Skeletal muscle cell (primary cell): Measurements from ENCODE around the gene ADAMTS12.
"Not testable (repeated sequence)": the region's sequence is repeated elsewhere in the genome, so short reads cannot be mapped to it uniquely, and the experiment has no call there.

Experiments
- DNase-seq: peaks from one replicate; pipeline ENCODE4 v3.0.0-alpha.2; 2010; ENCODE audit warnings: low read depth
- H3K4me3 ChIP-seq: 2 replicates; pipeline ENCODE4 v1.5.1; 2011; ENCODE audit warnings: low read depth, mild to moderate bottlenecking, control low read depth, low read length, moderate library complexity

Gene ADAMTS12

GRCh38 chr5:33582417-33582816 is 309.4 kb downstream of the ADAMTS12 start:
- H3K4me3 ChIP-seq, result no peak overlapping the region
- DNase-seq, result no peak

- no peak for DNase-seq
- H3K4me3 ChIP-seq, result no peak overlapping the region
Measured at GRCh38 chr5:33579789-33580188, 312.0 kb downstream of the ADAMTS12 start.

- H3K4me3 ChIP-seq, result no peak overlapping the region
- DNase-seq, result no peak
Measured at GRCh38 chr5:33579152-33579551, 312.6 kb downstream of the ADAMTS12 start.

GRCh38 chr5:33576726-33577590 is 314.8 kb downstream of the ADAMTS12 start:
- no peak for DNase-seq
- no peak overlapping the region for H3K4me3 ChIP-seq

GRCh38 chr5:33565324-33565723 is 326.5 kb downstream of the ADAMTS12 start:
- no peak for DNase-seq
- H3K4me3 ChIP-seq, result no peak overlapping the region

- DNase-seq, result no peak
- no peak overlapping the region for H3K4me3 ChIP-seq
Measured at GRCh38 chr5:33563983-33564908, 327.5 kb downstream of the ADAMTS12 start.

GRCh38 chr5:33563530-33563929 is 328.3 kb downstream of the ADAMTS12 start:
- no peak for DNase-seq
- no peak overlapping the region for H3K4me3 ChIP-seq

GRCh38 chr5:33558489-33558888 is 333.3 kb downstream of the ADAMTS12 start:
- peak; percentile 11 for DNase-seq
- no peak overlapping the region for H3K4me3 ChIP-seq

GRCh38 chr5:33557605-33558004 is 334.2 kb downstream of the ADAMTS12 start:
- H3K4me3 ChIP-seq, result no peak overlapping the region
- DNase-seq, result no peak

- DNase-seq, result peak; percentile 20
- no peak overlapping the region for H3K4me3 ChIP-seq
Measured at GRCh38 chr5:33556330-33557328, 335.2 kb downstream of the ADAMTS12 start.

GRCh38 chr5:33549982-33550567 is 341.7 kb downstream of the ADAMTS12 start:
- DNase-seq, result no peak
- H3K4me3 ChIP-seq, result no peak overlapping the region

GRCh38 chr5:33539790-33540189 is 352.0 kb downstream of the ADAMTS12 start:
- DNase-seq, result not testable (repeated sequence)

GRCh38 chr5:33539212-33539611 is 352.6 kb downstream of the ADAMTS12 start:
- DNase-seq, result no peak
- no peak overlapping the region for H3K4me3 ChIP-seq

More at GRCh38 chr5:33539790-33540189, 352.0 kb downstream of the ADAMTS12 start:
- H3K4me3 ChIP-seq, result not testable (repeated sequence)

GRCh38 chr5:33538201-33538600 is 353.6 kb downstream of the ADAMTS12 start:
- no peak for DNase-seq
- no peak overlapping the region for H3K4me3 ChIP-seq

GRCh38 chr5:33537240-33537639 is 354.6 kb downstream of the ADAMTS12 start:
- DNase-seq, result no peak
- H3K4me3 ChIP-seq, result no peak overlapping the region

- DNase-seq, result no peak
- no peak overlapping the region for H3K4me3 ChIP-seq
Measured at GRCh38 chr5:33536802-33537201, 355.0 kb downstream of the ADAMTS12 start.

GRCh38 chr5:33531824-33532223 is 360.0 kb downstream of the ADAMTS12 start:
- H3K4me3 ChIP-seq, result no peak overlapping the region
- DNase-seq, result no peak

- no peak for DNase-seq
Measured at GRCh38 chr5:33531037-33531298, 360.8 kb downstream of the ADAMTS12 start.

More at GRCh38 chr5:33531037-33531298, 360.8 kb downstream of the ADAMTS12 start:
- no peak overlapping the region for H3K4me3 ChIP-seq
